GM21529 (cell line): ENCODE data around the gene PSG7.
"Not testable (repeated sequence)": the region's sequence is repeated elsewhere in the genome, so short reads cannot be mapped to it uniquely, and the experiment has no call there.

ENCODE experiments used
- ATAC-seq: cut with Tn5 transposase; IDR thresholded peaks from one replicate; pipeline ENCODE4 v1.9.1; 2021; ENCODE audit not compliant: unreplicated experiment

Gene PSG7

GRCh38 chr19:42916931-42917330 is 20.1 kb downstream of the PSG7 start:
- ATAC-seq: not testable (repeated sequence)

DNA sequence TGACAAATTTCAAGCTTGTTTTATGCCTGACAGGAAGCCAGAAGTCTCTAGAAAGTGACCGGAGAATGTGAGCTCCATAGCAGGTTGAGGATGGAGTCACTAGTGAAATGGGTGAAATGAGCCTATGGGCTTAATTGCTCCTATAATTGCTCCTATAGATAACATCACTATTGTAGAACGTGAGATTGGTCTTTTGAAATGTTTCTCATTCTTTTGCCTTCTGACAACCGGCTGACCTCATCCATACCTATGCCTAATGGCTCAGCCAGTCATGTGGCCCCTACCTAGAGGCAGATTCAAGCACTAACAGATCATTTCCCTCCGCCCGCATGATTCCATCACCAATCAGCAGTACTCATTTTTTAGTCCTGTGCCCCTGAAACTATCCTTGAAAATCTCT is 23.5 kb downstream of the PSG7 start:
- ATAC-seq: not testable (repeated sequence)

DNA sequence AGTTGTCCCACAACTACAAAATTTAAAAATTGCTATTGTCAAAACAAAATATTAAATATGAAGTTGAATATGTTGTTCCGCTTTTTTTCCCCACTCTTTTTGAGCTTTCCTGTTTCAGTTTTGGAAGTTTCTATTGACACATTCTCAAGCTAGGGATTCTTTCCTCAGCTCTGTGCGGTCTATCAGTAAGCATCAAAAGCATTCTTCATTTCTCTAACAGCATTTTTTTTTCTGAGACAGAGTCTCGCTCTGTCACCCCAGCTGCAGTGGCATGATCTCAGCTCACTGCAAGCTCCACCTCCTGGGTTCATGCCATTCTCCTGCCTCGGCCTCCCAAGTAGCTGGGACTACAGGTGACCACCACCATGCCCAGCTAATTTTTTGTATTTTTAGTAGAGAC is 24.1 kb downstream of the PSG7 start:
- ATAC-seq: not testable (repeated sequence)

DNA sequence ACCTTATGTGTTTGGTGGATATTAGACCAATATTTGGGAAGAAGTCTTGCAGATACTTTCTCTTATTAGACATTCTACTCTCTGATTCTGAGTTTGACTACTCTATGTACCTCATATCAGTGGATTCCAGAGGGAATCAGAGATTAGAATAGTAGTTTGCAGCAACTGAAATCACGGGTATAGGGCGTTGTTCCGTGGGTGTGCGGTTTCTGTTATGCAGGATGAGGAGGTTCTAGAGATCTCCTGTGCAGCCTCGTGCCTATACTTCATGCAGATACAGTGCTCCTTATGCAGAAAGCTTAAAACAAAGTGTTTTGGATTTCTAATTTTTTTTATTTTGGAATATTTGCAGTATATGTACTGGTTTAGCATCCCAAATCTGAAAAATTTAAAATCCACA is 25.3 kb downstream of the PSG7 start:
- not testable (repeated sequence) for ATAC-seq

DNA sequence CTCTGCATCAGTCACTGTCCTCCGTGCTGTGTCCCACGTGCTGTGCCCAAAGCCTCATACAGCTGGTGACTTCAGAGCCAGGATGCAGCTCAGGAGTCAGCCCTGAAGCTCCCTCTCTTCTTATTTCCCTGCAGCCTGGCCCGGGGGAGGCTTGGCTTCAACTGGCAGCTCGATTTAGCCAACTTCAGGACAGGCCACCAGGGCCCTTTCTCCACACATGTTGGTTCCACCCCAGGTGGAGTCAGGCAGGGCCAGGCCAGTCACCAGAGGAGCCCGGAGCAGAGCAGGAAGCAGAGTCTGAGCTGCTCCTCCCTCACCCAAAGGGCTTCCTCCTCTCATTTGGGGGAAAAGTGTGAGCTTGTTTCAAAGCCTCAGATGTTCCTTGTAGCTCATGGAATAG is 30.8 kb downstream of the PSG7 start:
- ATAC-seq: not testable (repeated sequence)

GRCh38 chr19:42900561-42900960 is 36.4 kb downstream of the PSG7 start:
- not testable (repeated sequence) for ATAC-seq

- not testable (repeated sequence) for ATAC-seq
Observed at GRCh38 chr19:42899674-42900073, 37.3 kb downstream of the PSG7 start.

DNA sequence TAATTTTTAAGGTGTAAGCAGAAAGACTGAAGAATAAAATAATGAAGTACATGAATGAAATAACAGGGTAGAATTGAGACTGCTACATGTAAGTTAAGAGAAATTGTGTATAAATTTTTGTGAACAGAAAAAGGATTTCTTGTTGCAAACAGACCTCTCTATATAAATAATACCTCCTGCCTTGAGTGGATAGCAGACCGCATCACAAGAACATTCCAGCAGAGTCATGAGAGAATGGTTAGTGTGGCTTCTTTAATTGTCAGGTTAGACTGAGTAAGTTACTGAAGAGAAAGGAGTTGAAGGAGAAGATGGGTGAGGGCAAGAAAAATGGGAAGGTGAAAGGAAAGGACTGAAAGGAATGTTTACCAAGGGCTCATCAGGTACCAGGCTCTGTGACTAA is 37.9 kb downstream of the PSG7 start:
- ATAC-seq: not testable (repeated sequence)

DNA sequence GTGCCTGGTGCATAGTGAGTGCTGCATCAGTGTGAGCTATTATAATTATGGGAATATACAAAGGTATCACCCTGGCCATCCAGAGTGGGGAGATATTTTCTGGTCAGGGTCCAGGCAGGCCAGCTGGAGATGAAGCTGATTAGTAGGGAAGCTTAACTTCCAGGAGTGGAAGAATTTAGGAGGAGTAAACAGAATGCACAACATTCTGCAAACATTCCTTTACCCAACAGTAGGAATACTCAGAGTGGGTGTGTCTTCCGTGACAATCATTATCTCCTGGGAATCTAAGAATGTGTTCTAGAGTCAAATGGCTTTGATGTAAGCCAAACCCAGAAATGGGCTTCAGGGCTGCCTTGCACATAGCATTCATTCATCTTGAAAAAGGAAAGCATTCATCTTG is 38.4 kb downstream of the PSG7 start:
- not testable (repeated sequence) for ATAC-seq

- ATAC-seq: not testable (repeated sequence)
Observed at GRCh38 chr19:42897729-42898128, 39.3 kb downstream of the PSG7 start.

DNA sequence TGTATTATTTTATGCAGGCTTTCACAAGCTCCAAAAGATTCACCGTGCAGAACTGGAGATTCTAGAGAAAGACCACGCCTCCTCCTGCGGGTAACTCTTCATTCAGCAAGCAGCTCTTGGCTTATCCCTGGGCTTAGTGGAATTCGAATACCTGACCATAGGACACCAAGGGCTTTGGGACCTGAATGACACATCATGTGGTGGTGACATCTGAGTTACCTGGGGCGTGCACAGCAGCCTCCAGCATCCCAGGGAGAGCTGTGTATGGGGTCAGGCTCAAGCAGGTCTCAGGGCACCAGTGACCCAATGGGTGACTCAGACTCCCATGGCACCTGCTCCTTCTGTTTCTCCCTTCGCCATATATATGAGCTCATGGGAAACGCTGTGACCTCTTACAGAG is 46.6 kb downstream of the PSG7 start:
- not testable (repeated sequence) for ATAC-seq

DNA sequence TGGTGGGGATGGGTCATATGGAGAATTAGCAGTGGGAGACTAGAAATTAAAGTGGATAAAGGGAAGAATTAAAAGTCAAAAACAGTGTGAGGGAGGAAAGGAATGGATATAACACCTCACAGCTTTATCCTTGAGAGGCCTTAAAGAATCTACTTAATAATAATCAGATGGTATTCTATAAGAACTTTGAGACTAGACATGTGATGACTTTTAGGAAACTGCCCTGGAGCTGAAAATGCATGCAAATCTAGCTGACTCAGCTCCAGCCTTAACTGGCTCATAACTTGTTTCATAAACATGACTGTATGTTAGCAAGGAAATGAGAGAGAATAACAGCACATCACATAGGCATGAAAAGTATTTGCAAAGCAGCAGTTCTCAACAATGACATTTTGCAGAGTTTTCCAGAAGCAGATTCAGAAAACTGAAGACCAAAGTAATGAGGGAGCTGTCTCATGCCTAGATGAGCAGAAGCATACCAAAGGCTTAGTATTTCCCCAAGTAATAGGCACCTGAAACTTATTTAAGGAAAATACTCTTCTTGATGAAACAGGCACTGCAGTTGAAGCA is 49.0 kb downstream of the PSG7 start:
- not testable (repeated sequence) for ATAC-seq

DNA sequence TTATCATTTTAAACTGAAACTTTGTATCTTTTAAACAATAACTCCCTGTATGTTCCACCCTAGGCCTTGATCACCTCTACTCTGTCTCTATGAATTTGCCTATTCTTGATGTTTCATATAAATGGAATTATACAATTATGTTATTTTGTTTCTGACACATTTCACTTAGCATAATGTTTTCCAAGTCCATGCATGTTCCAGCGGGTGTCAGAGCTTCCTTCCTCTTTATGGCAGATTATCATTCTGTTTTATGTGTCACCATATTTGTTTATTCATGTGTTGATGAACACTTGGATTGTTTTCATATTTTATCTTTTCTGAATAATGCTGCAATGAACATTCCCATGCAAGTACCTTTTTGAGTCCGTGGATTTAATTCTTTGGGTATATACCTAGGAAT is 54.3 kb downstream of the PSG7 start:
- not testable (repeated sequence) for ATAC-seq

DNA sequence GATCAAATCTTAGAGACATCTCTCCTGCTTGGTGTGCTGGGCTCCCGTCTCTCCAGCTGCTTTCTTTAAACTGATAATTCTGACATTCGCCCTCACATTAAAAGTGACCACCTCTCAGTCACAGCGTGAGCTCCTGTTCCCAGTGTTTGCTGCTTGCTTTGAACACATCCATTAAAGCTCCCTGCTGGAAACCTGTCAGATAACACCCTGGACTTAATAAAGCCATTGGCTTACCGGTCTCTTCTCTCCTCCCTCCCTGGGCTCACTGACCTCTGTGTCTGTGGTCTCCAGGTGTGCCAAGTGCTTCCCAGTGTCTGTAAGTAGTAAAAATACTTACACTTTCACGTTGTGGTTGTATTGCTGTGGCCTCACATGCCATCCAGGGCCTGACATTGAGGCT is 55.0 kb downstream of the PSG7 start:
- not testable (repeated sequence) for ATAC-seq

GRCh38 chr19:42881279-42881678 is 55.7 kb downstream of the PSG7 start:
- not testable (repeated sequence) for ATAC-seq

- ATAC-seq: not testable (repeated sequence)
Observed at GRCh38 chr19:42880621-42881020, 56.4 kb downstream of the PSG7 start.

DNA sequence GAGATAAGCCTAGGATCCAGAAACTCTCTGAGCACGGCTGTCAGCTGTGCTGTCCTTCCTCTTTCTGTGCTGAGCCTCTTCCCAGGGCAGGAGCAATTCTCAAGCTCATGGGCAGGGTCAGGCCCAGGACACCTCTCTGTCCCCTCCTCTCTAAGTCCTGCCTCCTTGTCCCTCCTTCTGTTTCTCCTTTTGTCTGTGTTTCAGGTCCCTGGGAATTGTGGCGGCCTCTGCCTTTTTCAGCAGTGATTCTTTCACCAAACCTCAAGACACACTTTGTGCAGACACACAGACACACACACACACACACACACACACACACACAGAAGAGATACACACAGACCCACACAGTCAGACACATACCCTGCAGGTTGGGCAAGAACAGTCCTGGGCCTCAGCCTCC is 57.4 kb downstream of the PSG7 start, which contains the start of gene PSG1:
PSG1 (minus strand) TSS at position 101 of the 400 bp plus-strand sequence. CDS start 132 bp downstream, outside the sequence.
- ATAC-seq: no peak

DNA sequence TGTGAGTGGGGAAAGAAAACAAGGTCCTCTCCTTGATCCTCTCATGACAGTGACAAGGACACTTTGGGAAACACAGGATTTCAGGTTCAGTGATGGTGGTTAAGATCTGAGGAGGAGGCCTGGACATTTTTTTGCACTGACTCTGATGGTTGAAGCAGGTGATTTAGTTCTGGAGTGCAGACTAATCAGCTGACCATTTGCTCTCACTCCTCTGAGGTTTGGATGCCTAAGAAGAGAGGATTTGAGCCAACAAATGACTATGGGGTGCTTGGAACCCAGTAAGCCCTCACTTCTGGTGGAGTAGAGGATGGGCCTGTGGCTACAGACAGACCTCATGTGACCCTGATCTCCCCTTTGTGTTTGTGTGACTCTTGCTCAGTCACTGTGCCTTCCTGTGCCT is 60.4 kb downstream of the PSG7 start:
- ATAC-seq: not testable (repeated sequence)

DNA sequence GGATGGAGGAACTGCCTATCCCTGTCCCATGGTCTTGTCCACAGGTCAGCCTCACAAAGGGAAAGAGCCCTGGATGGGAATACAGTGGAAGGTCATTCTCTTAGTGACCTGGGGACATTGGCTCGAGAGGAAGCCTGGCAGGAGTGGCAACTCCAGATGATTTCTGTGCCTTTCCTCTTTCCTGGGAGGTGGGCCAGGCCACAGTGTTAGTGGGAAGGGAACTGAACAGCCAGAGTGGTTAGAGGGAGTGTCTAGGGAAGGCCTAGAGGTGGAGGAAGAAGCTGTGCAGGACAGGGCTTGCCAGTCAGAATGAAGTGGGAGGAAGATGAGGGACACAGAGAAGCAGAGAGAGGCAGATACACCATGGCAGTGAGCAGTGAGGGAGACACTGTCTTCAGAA is 61.1 kb downstream of the PSG7 start:
- ATAC-seq: not testable (repeated sequence)

- not testable (repeated sequence) for ATAC-seq
Observed at GRCh38 chr19:42874901-42875813, 61.9 kb downstream of the PSG7 start.

DNA sequence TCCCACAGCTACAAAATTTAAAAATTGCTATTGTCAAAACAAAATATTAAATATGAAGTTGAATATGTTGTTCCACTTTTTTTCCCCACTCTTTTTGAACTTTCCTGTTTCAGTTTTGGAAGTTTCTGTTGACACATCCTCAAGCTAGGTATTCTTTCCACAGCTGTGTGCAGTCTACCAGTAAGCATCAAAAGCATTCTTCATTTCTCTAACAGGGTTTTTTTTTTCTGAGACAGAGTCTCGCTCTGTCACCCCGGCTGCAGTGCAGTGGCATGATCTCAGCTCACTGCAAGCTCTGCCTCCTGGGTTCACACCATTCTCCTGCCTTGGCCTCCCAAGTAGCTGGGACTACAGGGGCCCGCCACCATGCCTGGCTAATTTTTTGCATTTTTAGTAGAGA is 62.9 kb downstream of the PSG7 start:
- not testable (repeated sequence) for ATAC-seq
